Measurements from ENCODE around the gene TAS2R60. TPM values are rescaled to one million over a fixed set of nuclear protein-coding genes. Genes with fewer than 3 reads are reported as not detected.

Gene TAS2R60
- total RNA-seq, 5 donors from 2014 or later (not counting 1 experiment from before 2014, with no cell fraction given), result 0.38 to 2.4 (median 1.0) TPM; not detected in 1

GRCh38 chr7:143454091-143454680 is 10.9 kb downstream of the TAS2R60 start:
- H3K4me3 Mint-ChIP-seq, result no peak overlapping the region
- H3K27ac Mint-ChIP-seq, result no peak overlapping the region
- peaks cover 28% of the 10 kb centered on the region for H3K36me3 Mint-ChIP-seq
- Histone ChIP-seq H3K9me3 (no peaks in the 10 kb centered on the region), H3K4me1 (ENCODE audit: control insufficient read depth in 1 of 2, extremely low read depth in 1 of 2, insufficient read depth in 2 of 2, low read length in 2 of 2) (peaks cover 0 to 2% of the 10 kb centered on the region in 2 experiments), H3K36me3 (ENCODE audit: control insufficient read depth in 2 of 2, extremely low read depth in 1 of 2, insufficient read depth in 1 of 2, low read length in 1 of 2) (no peaks in the 10 kb centered on the region), H3K27me3 (replicated peaks in 1 of 2; ENCODE audit: control insufficient read depth in 2 of 2, extremely low read depth in 1 of 2, insufficient read depth in 2 of 2, low read length in 1 of 2) (peaks cover 0 to 4% of the 10 kb centered on the region in 2 experiments), H3K4me3 (ENCODE audit: control insufficient read depth in 1 of 2, extremely low read depth in 1 of 2, low read length in 1 of 2) (no peak overlapping the region), H3K27ac (ENCODE audit: low read length) (no peak overlapping the region)
- no peaks in the 10 kb centered on the region for H3K27me3 Mint-ChIP-seq
- CTCF ChIA-PET, result no interaction called here
- 88% methylated on average over 1 of the region's 1 CpG for whole genome bisulfite sequencing (ENCODE audit: insufficient coverage)
- H3K4me1 Mint-ChIP-seq, result peaks cover 15 to 26% (median 25%) of the 10 kb centered on the region in 3 donors
- no peaks in the 10 kb centered on the region for H3K9me3 Mint-ChIP-seq
- POLR2A ChIA-PET, result no interaction called here
- no peak for DNase-seq
- no peak for ATAC-seq (replicated peaks in 1 of 4)

- Mint-ChIP-seq H3K9me3 (peaks cover 0 to under 1% (median 0%) of the 10 kb centered on the region in 3 donors), H3K36me3 (peaks cover 31% of the 10 kb centered on the region), H3K4me1 (peaks cover 15 to 26% (median 25%) of the 10 kb centered on the region in 3 donors), H3K27ac (no peak overlapping the region), H3K27me3 (no peaks in the 10 kb centered on the region), H3K4me3 (no peak overlapping the region)
- POLR2A ChIA-PET, result no interaction called here
- H3K36me3 ChIP-seq (ENCODE audit: control insufficient read depth in 2 of 2, extremely low read depth in 1 of 2, insufficient read depth in 1 of 2, low read length in 1 of 2), result no peaks in the 10 kb centered on the region
- H3K4me3 ChIP-seq (ENCODE audit: control insufficient read depth in 1 of 2, extremely low read depth in 1 of 2, low read length in 1 of 2), result no peak overlapping the region
- no peak for DNase-seq
- H3K9me3 ChIP-seq, result no peaks in the 10 kb centered on the region
- CTCF ChIA-PET, result no interaction called here
- WGBS (ENCODE audit: insufficient coverage), result no CpG with 5 or more reads among the region's 2 CpGs
- H3K27me3 ChIP-seq (replicated peaks in 1 of 2; ENCODE audit: control insufficient read depth in 2 of 2, extremely low read depth in 1 of 2, insufficient read depth in 2 of 2, low read length in 1 of 2), result peaks cover 0 to 4% of the 10 kb centered on the region in 2 experiments
- H3K27ac ChIP-seq (ENCODE audit: low read length), result no peak overlapping the region
- no peak for ATAC-seq (replicated peaks in 1 of 4)
- peaks cover 0 to 2% of the 10 kb centered on the region in 2 experiments for H3K4me1 ChIP-seq (ENCODE audit: control insufficient read depth in 1 of 2, extremely low read depth in 1 of 2, insufficient read depth in 2 of 2, low read length in 2 of 2)
These were observed 12.2 kb downstream of the TAS2R60 start for GRCh38 chr7:143455491-143455890.

GRCh38 chr7:143455942-143456341 is 12.7 kb downstream of the TAS2R60 start:
- Mint-ChIP-seq H3K27ac (no peak overlapping the region), H3K36me3 (peaks cover 35% of the 10 kb centered on the region), H3K4me3 (no peak overlapping the region), H3K4me1 (peaks cover 15 to 26% (median 25%) of the 10 kb centered on the region in 3 donors), H3K9me3 (peaks cover 0 to 3% (median 0%) of the 10 kb centered on the region in 3 donors), H3K27me3 (no peaks in the 10 kb centered on the region)
- no CpG with 5 or more reads among the region's 4 CpGs for whole genome bisulfite sequencing (ENCODE audit: insufficient coverage)
- ChIA-PET CTCF (no interaction called here), POLR2A (no interaction called here)
- ATAC-seq (replicated peaks in 1 of 4), result no peak
- Histone ChIP-seq H3K4me3 (ENCODE audit: control insufficient read depth in 1 of 2, extremely low read depth in 1 of 2, low read length in 1 of 2) (no peak overlapping the region), H3K27ac (ENCODE audit: low read length) (no peak overlapping the region), H3K36me3 (ENCODE audit: control insufficient read depth in 2 of 2, extremely low read depth in 1 of 2, insufficient read depth in 1 of 2, low read length in 1 of 2) (no peaks in the 10 kb centered on the region), H3K9me3 (no peaks in the 10 kb centered on the region), H3K27me3 (replicated peaks in 1 of 2; ENCODE audit: control insufficient read depth in 2 of 2, extremely low read depth in 1 of 2, insufficient read depth in 2 of 2, low read length in 1 of 2) (peaks cover 0 to 4% of the 10 kb centered on the region in 2 experiments), H3K4me1 (ENCODE audit: control insufficient read depth in 1 of 2, extremely low read depth in 1 of 2, insufficient read depth in 2 of 2, low read length in 2 of 2) (peaks cover 0 to 2% of the 10 kb centered on the region in 2 experiments)
- DNase-seq, result no peak

- peaks cover 0 to 4% of the 10 kb centered on the region in 2 experiments for H3K27me3 ChIP-seq (replicated peaks in 1 of 2; ENCODE audit: control insufficient read depth in 2 of 2, extremely low read depth in 1 of 2, insufficient read depth in 2 of 2, low read length in 1 of 2)
- CTCF ChIA-PET, result no interaction called here
- H3K36me3 ChIP-seq (ENCODE audit: control insufficient read depth in 2 of 2, extremely low read depth in 1 of 2, insufficient read depth in 1 of 2, low read length in 1 of 2), result no peaks in the 10 kb centered on the region
- POLR2A ChIA-PET, result no interaction called here
- H3K4me1 ChIP-seq (ENCODE audit: control insufficient read depth in 1 of 2, extremely low read depth in 1 of 2, insufficient read depth in 2 of 2, low read length in 2 of 2), result peaks cover 0 to 2% of the 10 kb centered on the region in 2 experiments
- DNase-seq (no peak), ATAC-seq (replicated peaks in 1 of 4) (no peak)
- no peak overlapping the region for H3K27ac ChIP-seq (ENCODE audit: low read length)
- Mint-ChIP-seq H3K27ac (no peak overlapping the region), H3K4me3 (no peak overlapping the region), H3K9me3 (peaks cover 0 to 9% (median 0%) of the 10 kb centered on the region in 3 donors), H3K4me1 (peaks cover 15 to 23% (median 21%) of the 10 kb centered on the region in 3 donors), H3K27me3 (no peaks in the 10 kb centered on the region), H3K36me3 (peaks cover 31% of the 10 kb centered on the region)
- no peaks in the 10 kb centered on the region for H3K9me3 ChIP-seq
- H3K4me3 ChIP-seq (ENCODE audit: control insufficient read depth in 1 of 2, extremely low read depth in 1 of 2, low read length in 1 of 2), result no peak overlapping the region
- WGBS (ENCODE audit: insufficient coverage), result 68% methylated on average over 2 of the region's 4 CpGs
These were observed 13.9 kb downstream of the TAS2R60 start for GRCh38 chr7:143456992-143457793.

GRCh38 chr7:143458263-143458662 is 15.0 kb downstream of the TAS2R60 start:
- Mint-ChIP-seq H3K4me1 (peaks cover 5 to 12% (median 10%) of the 10 kb centered on the region in 3 donors), H3K27me3 (no peaks in the 10 kb centered on the region), H3K36me3 (peaks cover 26% of the 10 kb centered on the region), H3K27ac (no peak overlapping the region), H3K4me3 (no peak overlapping the region), H3K9me3 (peaks cover 0 to 9% (median 0%) of the 10 kb centered on the region in 3 donors)
- 82% methylated on average over 3 of the region's 3 CpGs for WGBS (ENCODE audit: insufficient coverage)
- H3K9me3 ChIP-seq, result no peaks in the 10 kb centered on the region
- H3K27me3 ChIP-seq (replicated peaks in 1 of 2; ENCODE audit: control insufficient read depth in 2 of 2, extremely low read depth in 1 of 2, insufficient read depth in 2 of 2, low read length in 1 of 2), result peaks cover 0 to 4% of the 10 kb centered on the region in 2 experiments
- DNase-seq (no peak), ATAC-seq (replicated peaks in 1 of 4) (no peak)
- no peaks in the 10 kb centered on the region for H3K4me1 ChIP-seq (ENCODE audit: control insufficient read depth in 1 of 2, extremely low read depth in 1 of 2, insufficient read depth in 2 of 2, low read length in 2 of 2)
- H3K36me3 ChIP-seq (ENCODE audit: control insufficient read depth in 2 of 2, extremely low read depth in 1 of 2, insufficient read depth in 1 of 2, low read length in 1 of 2), result no peaks in the 10 kb centered on the region
- H3K27ac ChIP-seq (ENCODE audit: low read length), result no peak overlapping the region
- CTCF ChIA-PET, result no interaction called here
- H3K4me3 ChIP-seq (ENCODE audit: control insufficient read depth in 1 of 2, extremely low read depth in 1 of 2, low read length in 1 of 2), result no peak overlapping the region
- POLR2A ChIA-PET, result no interaction called here

- Histone ChIP-seq H3K4me3 (ENCODE audit: control insufficient read depth in 1 of 2, extremely low read depth in 1 of 2, low read length in 1 of 2) (no peak overlapping the region), H3K4me1 (ENCODE audit: control insufficient read depth in 1 of 2, extremely low read depth in 1 of 2, insufficient read depth in 2 of 2, low read length in 2 of 2) (no peaks in the 10 kb centered on the region), H3K27ac (ENCODE audit: low read length) (no peak overlapping the region), H3K27me3 (replicated peaks in 1 of 2; ENCODE audit: control insufficient read depth in 2 of 2, extremely low read depth in 1 of 2, insufficient read depth in 2 of 2, low read length in 1 of 2) (peaks cover 0 to 4% of the 10 kb centered on the region in 2 experiments), H3K9me3 (no peaks in the 10 kb centered on the region), H3K36me3 (ENCODE audit: control insufficient read depth in 2 of 2, extremely low read depth in 1 of 2, insufficient read depth in 1 of 2, low read length in 1 of 2) (no peaks in the 10 kb centered on the region)
- ATAC-seq (replicated peaks in 1 of 4) (no peak), DNase-seq (no peak)
- Mint-ChIP-seq H3K27ac (no peak overlapping the region), H3K36me3 (peaks cover 29% of the 10 kb centered on the region), H3K4me1 (peaks cover 4 to 8% (median 8%) of the 10 kb centered on the region in 3 donors), H3K4me3 (no peak overlapping the region), H3K27me3 (no peaks in the 10 kb centered on the region), H3K9me3 (peaks cover 0 to 9% (median 0%) of the 10 kb centered on the region in 3 donors)
- WGBS (ENCODE audit: insufficient coverage), result no CpG with 5 or more reads among the region's 3 CpGs
- ChIA-PET CTCF (no interaction called here), POLR2A (no interaction called here)
These were observed 15.4 kb downstream of the TAS2R60 start for GRCh38 chr7:143458681-143459080.
